Measurements from ENCODE around the gene GLYATL3.

The GLYATL3 gene

DNA sequence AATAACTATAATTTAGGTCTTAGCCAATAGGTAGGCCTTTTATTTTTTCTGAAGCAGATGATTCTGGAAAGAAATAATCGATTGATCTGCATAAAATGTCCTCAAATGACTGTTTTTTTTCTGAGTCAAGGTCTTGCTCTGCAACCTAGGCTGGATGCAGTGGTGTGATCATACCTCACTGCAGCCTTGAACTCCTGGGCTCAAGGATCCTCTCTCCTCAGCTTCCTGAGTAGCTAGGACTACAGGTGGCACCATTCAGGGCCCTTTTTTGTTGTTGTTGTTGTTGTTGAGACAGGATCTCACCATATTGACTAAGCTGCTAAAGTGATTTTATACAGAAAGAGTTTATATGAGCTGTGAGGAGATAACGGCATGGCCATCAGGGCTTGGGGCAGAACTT is 18.2 kb downstream of the GLYATL3 start:
- no peak overlapping the region for H3K14ac ChIP-seq (ENCODE audit: low read length)
- H3K18ac ChIP-seq (ENCODE audit: low read length): no peak overlapping the region
- no peaks in the 10 kb centered on the region for H3K36me3 ChIP-seq (replicated peaks in 1 of 2; ENCODE audit: control insufficient read depth in 2 of 2, insufficient read depth in 2 of 2, low read length in 2 of 2)
- no peaks in the 10 kb centered on the region for H3K9me3 ChIP-seq (replicated peaks in 1 of 2; ENCODE audit: control insufficient read depth in 2 of 2, insufficient read depth in 1 of 2, low read depth in 1 of 2, low read length in 2 of 2)
- no peak overlapping the region for H2BK15ac ChIP-seq (ENCODE audit: low read length)
- H2AK5ac ChIP-seq (ENCODE audit: low read depth, low read length): no peak overlapping the region
- H3K23ac ChIP-seq (ENCODE audit: low read depth, low read length, poor library complexity): no peak overlapping the region
- no peak for DNase-seq (ENCODE audit: low spot score)
- no peaks in the 10 kb centered on the region for H3K27me3 ChIP-seq (ENCODE audit: control insufficient read depth in 3 of 3, insufficient read depth in 3 of 3, low read depth in 1 of 3, low read length in 3 of 3)
- no peak overlapping the region for H3K4ac ChIP-seq (ENCODE audit: low read length)
- H2BK12ac ChIP-seq (ENCODE audit: low read length): no peak overlapping the region
- no CpG with 5 or more reads among the region's 2 CpGs for WGBS, 2 donors (ENCODE audit: extremely low coverage in 2 of 2, insufficient read length in 2 of 2, insufficient replicate concordance in 1 of 2)
- H3K79me1 ChIP-seq (ENCODE audit: low read depth, low read length): no peaks in the 10 kb centered on the region
- H2AFZ ChIP-seq (ENCODE audit: low read length): no peak overlapping the region
- H4K8ac ChIP-seq (ENCODE audit: low read depth, low read length): no peak overlapping the region
- no peak overlapping the region for H3K27ac ChIP-seq (replicated peaks; ENCODE audit: low read length)
- no peak overlapping the region for H4K91ac ChIP-seq (ENCODE audit: low read depth, low read length, poor library complexity)
- H3K4me3 ChIP-seq (ENCODE audit: low read length in 2 of 2): no peak overlapping the region
- no peaks in the 10 kb centered on the region for H3K4me1 ChIP-seq (ENCODE audit: control insufficient read depth in 2 of 2, insufficient read depth in 1 of 2, low read depth in 1 of 2, low read length in 2 of 2)
- no peak overlapping the region for H3K9ac ChIP-seq (ENCODE audit: low read depth, low read length, poor library complexity)
- no peak overlapping the region for H2BK120ac ChIP-seq (ENCODE audit: low read depth, low read length)
- H3K4me2 ChIP-seq (ENCODE audit: insufficient read depth, low read length, poor library complexity, severe bottlenecking): no peak overlapping the region
- no peak overlapping the region for H2BK5ac ChIP-seq (ENCODE audit: low read length)

DNA sequence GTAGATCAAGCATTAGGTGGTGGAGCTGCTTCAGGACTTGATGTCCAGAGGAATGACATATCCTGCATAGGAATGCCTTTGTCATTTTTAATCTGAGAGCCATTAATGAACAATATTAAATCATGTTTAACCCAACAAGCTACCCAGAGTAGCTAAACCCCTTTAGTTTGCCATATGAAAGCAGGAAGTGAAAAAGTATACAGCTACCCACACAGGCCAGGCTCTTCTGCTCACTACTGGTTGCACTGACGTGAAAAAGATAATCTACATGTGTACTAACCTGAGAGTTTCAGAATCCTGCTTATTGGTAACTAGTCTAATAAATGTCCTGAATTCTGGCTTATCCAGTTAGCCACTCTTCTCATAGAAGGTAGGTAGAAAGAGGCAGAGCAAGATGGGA is 19.9 kb downstream of the GLYATL3 start:
- no peak overlapping the region for H2AFZ ChIP-seq (ENCODE audit: low read length)
- H4K8ac ChIP-seq (ENCODE audit: low read depth, low read length): no peak overlapping the region
- H2AK5ac ChIP-seq (ENCODE audit: low read depth, low read length): no peak overlapping the region
- no peaks in the 10 kb centered on the region for H3K4me1 ChIP-seq (ENCODE audit: control insufficient read depth in 2 of 2, insufficient read depth in 1 of 2, low read depth in 1 of 2, low read length in 2 of 2)
- no peak overlapping the region for H3K4ac ChIP-seq (ENCODE audit: low read length)
- no peak overlapping the region for H3K14ac ChIP-seq (ENCODE audit: low read length)
- H3K79me1 ChIP-seq (ENCODE audit: low read depth, low read length): no peaks in the 10 kb centered on the region
- H3K27ac ChIP-seq (replicated peaks; ENCODE audit: low read length): no peak overlapping the region
- no peak overlapping the region for H3K4me3 ChIP-seq (ENCODE audit: low read length in 2 of 2)
- H2BK12ac ChIP-seq (ENCODE audit: low read length): no peak overlapping the region
- H2BK120ac ChIP-seq (ENCODE audit: low read depth, low read length): no peak overlapping the region
- H4K91ac ChIP-seq (ENCODE audit: low read depth, low read length, poor library complexity): no peak overlapping the region
- no peak overlapping the region for H3K23ac ChIP-seq (ENCODE audit: low read depth, low read length, poor library complexity)
- no peak overlapping the region for H3K18ac ChIP-seq (ENCODE audit: low read length)
- no peak overlapping the region for H2BK5ac ChIP-seq (ENCODE audit: low read length)
- H3K4me2 ChIP-seq (ENCODE audit: insufficient read depth, low read length, poor library complexity, severe bottlenecking): no peak overlapping the region
- no peak overlapping the region for H2BK15ac ChIP-seq (ENCODE audit: low read length)
- no peaks in the 10 kb centered on the region for H3K9me3 ChIP-seq (replicated peaks in 1 of 2; ENCODE audit: control insufficient read depth in 2 of 2, insufficient read depth in 1 of 2, low read depth in 1 of 2, low read length in 2 of 2)
- H3K36me3 ChIP-seq (replicated peaks in 1 of 2; ENCODE audit: control insufficient read depth in 2 of 2, insufficient read depth in 2 of 2, low read length in 2 of 2): no peaks in the 10 kb centered on the region
- no peak for DNase-seq (ENCODE audit: low spot score)
- WGBS, 2 donors (ENCODE audit: extremely low coverage in 2 of 2, insufficient read length in 2 of 2, insufficient replicate concordance in 1 of 2): no CpG with 5 or more reads among the region's 1 CpG
- H3K27me3 ChIP-seq (ENCODE audit: control insufficient read depth in 3 of 3, insufficient read depth in 3 of 3, low read depth in 1 of 3, low read length in 3 of 3): no peaks in the 10 kb centered on the region
- no peak overlapping the region for H3K9ac ChIP-seq (ENCODE audit: low read depth, low read length, poor library complexity)

DNA sequence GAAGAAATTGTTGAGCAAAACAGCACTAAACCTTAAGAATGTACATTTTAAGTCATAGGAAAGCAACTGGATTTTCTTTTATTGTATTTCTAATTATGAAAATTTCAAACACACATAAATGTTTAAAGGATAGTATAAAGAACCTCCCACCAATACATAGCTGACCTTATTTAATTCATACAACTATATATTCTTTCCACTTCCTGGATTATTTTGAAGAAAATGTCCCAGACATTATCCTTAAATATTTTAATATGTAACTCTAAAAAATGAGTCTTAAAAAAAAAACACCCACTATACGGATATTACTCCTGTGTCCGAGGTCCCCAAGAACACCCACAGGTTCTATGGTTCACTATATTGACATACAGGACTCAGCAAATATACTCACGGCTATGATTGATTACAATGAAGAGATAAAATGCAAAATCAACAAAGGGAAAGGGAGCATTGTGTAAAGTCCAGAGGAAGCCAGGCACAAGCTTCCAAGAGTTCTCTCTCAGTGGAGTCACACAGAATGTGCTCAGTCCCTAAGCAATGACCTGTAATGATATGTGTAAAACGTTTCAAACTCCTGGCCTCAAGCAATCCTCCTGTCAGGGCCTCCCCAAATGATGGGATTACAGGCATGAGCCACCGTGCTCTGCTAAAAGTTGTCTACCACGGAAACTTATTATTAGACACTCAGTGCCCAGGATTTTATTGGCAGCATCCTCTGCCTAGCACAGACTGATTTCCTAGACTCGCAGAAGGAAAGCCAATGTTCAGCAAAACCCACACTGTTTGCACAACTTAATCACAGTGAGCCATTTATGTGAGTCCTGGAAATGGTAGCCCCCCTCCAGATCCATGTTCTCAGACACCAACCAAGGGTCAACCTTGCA is 23.2 kb downstream of the GLYATL3 start:
- Histone ChIP-seq H2AK5ac (ENCODE audit: low read depth, low read length) (no peak overlapping the region), H3K27ac (replicated peaks; ENCODE audit: low read length) (no peak overlapping the region), H2AFZ (ENCODE audit: low read length) (no peak overlapping the region), H3K4me3 (ENCODE audit: low read length in 2 of 2) (no peak overlapping the region), H3K36me3 (replicated peaks in 1 of 2; ENCODE audit: control insufficient read depth in 2 of 2, insufficient read depth in 2 of 2, low read length in 2 of 2) (no peaks in the 10 kb centered on the region), H3K4me1 (ENCODE audit: control insufficient read depth in 2 of 2, insufficient read depth in 1 of 2, low read depth in 1 of 2, low read length in 2 of 2) (no peaks in the 10 kb centered on the region), H3K4me2 (ENCODE audit: insufficient read depth, low read length, poor library complexity, severe bottlenecking) (no peak overlapping the region), H2BK5ac (ENCODE audit: low read length) (no peak overlapping the region), H3K23ac (ENCODE audit: low read depth, low read length, poor library complexity) (no peak overlapping the region), H2BK120ac (ENCODE audit: low read depth, low read length) (no peak overlapping the region), H3K4ac (ENCODE audit: low read length) (no peak overlapping the region), H3K9ac (ENCODE audit: low read depth, low read length, poor library complexity) (no peak overlapping the region), H3K18ac (ENCODE audit: low read length) (no peak overlapping the region), H3K27me3 (ENCODE audit: control insufficient read depth in 3 of 3, insufficient read depth in 3 of 3, low read depth in 1 of 3, low read length in 3 of 3) (no peaks in the 10 kb centered on the region), H3K9me3 (replicated peaks in 1 of 2; ENCODE audit: control insufficient read depth in 2 of 2, insufficient read depth in 1 of 2, low read depth in 1 of 2, low read length in 2 of 2) (no peaks in the 10 kb centered on the region), H3K14ac (ENCODE audit: low read length) (no peak overlapping the region), H2BK12ac (ENCODE audit: low read length) (no peak overlapping the region), H4K91ac (ENCODE audit: low read depth, low read length, poor library complexity) (no peak overlapping the region), H2BK15ac (ENCODE audit: low read length) (no peak overlapping the region), H3K79me1 (ENCODE audit: low read depth, low read length) (no peaks in the 10 kb centered on the region), H4K8ac (ENCODE audit: low read depth, low read length) (no peak overlapping the region)
- DNase-seq (ENCODE audit: low spot score): no peak
- WGBS, 2 donors (ENCODE audit: extremely low coverage in 2 of 2, insufficient read length in 2 of 2, insufficient replicate concordance in 1 of 2): no CpG with 5 or more reads among the region's 7 CpGs

DNA sequence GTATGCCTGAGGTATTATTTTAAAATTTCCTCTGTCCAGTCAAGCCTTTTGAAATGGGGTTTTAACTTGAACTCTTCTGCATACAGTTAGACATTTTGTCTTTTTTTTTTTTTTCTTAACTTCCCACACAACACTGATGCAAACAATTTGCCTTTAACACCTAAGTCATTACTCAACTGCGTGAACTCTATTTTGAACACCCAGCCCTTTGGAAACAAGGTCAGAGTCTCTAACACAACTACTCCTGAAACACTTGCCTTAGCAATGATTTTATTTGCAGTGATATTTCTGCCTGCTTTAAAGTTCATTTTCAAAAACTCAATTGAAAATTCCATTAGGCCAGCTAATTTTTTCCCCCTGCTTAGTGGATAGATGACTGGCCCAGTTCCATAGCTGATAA is 24.2 kb downstream of the GLYATL3 start:
- Histone ChIP-seq H3K9ac (ENCODE audit: low read depth, low read length, poor library complexity) (no peak overlapping the region), H3K27ac (replicated peaks; ENCODE audit: low read length) (no peak overlapping the region), H3K23ac (ENCODE audit: low read depth, low read length, poor library complexity) (no peak overlapping the region), H3K4me2 (ENCODE audit: insufficient read depth, low read length, poor library complexity, severe bottlenecking) (no peak overlapping the region), H4K8ac (ENCODE audit: low read depth, low read length) (no peak overlapping the region), H2AK5ac (ENCODE audit: low read depth, low read length) (no peak overlapping the region), H3K4me1 (ENCODE audit: control insufficient read depth in 2 of 2, insufficient read depth in 1 of 2, low read depth in 1 of 2, low read length in 2 of 2) (no peaks in the 10 kb centered on the region), H3K9me3 (replicated peaks in 1 of 2; ENCODE audit: control insufficient read depth in 2 of 2, insufficient read depth in 1 of 2, low read depth in 1 of 2, low read length in 2 of 2) (no peaks in the 10 kb centered on the region), H3K4me3 (ENCODE audit: low read length in 2 of 2) (no peak overlapping the region), H3K14ac (ENCODE audit: low read length) (no peak overlapping the region), H2BK5ac (ENCODE audit: low read length) (no peak overlapping the region), H3K27me3 (ENCODE audit: control insufficient read depth in 3 of 3, insufficient read depth in 3 of 3, low read depth in 1 of 3, low read length in 3 of 3) (no peaks in the 10 kb centered on the region), H2BK120ac (ENCODE audit: low read depth, low read length) (no peak overlapping the region), H4K91ac (ENCODE audit: low read depth, low read length, poor library complexity) (no peak overlapping the region), H3K36me3 (replicated peaks in 1 of 2; ENCODE audit: control insufficient read depth in 2 of 2, insufficient read depth in 2 of 2, low read length in 2 of 2) (no peaks in the 10 kb centered on the region), H2BK12ac (ENCODE audit: low read length) (no peak overlapping the region), H2AFZ (ENCODE audit: low read length) (no peak overlapping the region), H3K4ac (ENCODE audit: low read length) (no peak overlapping the region), H2BK15ac (ENCODE audit: low read length) (no peak overlapping the region), H3K79me1 (ENCODE audit: low read depth, low read length) (no peaks in the 10 kb centered on the region), H3K18ac (ENCODE audit: low read length) (no peak overlapping the region)
- WGBS, 2 donors (ENCODE audit: extremely low coverage in 2 of 2, insufficient read length in 2 of 2, insufficient replicate concordance in 1 of 2): no CpG with 5 or more reads among the region's 1 CpG
- DNase-seq (ENCODE audit: low spot score): no peak

Measured in neuronal stem cell (in vitro differentiated cells).